D721Med (cell line): ENCODE data around the gene NKX1-2.

Source experiments
- DNase-seq: peaks from one replicate; pipeline ENCODE4 v3.0.0; 2011; ENCODE audit warnings: low spot score; ENCODE audit not compliant: insufficient read length
- FAIRE-seq: peaks from 2 replicates; lab custom pipeline; 2011; peaks lifted over from hg19 to GRCh38; lab: Jason Lieb, UNC
- TF ChIP-seq, protein P1 (sequence below): IDR thresholded peaks from 2 replicates; pipeline ENCODE4 v1.5.1; 2012; ENCODE audit warnings: mild to moderate bottlenecking, control low read depth; ENCODE audit not compliant: insufficient read depth; ENCODE audit errors: missing control alignments

The NKX1-2 gene

DNA sequence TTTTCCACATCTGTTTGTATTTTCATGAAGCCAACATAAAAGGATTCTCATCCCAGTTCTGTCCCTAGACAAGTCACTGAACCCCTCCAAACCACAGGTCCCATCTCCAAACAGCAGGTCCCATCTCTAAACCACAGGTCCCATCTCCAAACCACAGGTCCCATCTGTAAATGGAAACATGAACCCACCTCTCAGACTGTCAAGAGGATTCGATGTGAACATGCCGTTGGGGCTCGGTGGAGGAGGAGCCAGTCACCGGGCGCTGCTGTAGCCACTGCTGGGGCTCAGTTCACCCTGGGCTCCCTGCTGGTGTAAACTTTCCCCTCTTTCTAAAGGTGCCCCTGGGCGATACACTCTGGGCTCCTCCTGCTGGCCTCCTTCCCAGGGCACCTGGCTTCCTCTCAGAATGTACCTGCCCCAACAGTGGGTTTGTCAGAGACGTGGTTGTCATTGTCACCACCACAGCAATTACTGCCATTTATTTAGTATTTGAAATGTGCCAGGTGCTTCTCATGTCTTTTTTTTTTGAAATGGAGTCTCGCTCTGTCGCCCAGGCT is 24.8 kb upstream of the NKX1-2 start:
- FAIRE-seq (no peak), DNase-seq (no peak)
- TF ChIP-seq, protein P1, sequence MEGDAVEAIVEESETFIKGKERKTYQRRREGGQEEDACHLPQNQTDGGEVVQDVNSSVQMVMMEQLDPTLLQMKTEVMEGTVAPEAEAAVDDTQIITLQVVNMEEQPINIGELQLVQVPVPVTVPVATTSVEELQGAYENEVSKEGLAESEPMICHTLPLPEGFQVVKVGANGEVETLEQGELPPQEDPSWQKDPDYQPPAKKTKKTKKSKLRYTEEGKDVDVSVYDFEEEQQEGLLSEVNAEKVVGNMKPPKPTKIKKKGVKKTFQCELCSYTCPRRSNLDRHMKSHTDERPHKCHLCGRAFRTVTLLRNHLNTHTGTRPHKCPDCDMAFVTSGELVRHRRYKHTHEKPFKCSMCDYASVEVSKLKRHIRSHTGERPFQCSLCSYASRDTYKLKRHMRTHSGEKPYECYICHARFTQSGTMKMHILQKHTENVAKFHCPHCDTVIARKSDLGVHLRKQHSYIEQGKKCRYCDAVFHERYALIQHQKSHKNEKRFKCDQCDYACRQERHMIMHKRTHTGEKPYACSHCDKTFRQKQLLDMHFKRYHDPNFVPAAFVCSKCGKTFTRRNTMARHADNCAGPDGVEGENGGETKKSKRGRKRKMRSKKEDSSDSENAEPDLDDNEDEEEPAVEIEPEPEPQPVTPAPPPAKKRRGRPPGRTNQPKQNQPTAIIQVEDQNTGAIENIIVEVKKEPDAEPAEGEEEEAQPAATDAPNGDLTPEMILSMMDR: no peak

DNA sequence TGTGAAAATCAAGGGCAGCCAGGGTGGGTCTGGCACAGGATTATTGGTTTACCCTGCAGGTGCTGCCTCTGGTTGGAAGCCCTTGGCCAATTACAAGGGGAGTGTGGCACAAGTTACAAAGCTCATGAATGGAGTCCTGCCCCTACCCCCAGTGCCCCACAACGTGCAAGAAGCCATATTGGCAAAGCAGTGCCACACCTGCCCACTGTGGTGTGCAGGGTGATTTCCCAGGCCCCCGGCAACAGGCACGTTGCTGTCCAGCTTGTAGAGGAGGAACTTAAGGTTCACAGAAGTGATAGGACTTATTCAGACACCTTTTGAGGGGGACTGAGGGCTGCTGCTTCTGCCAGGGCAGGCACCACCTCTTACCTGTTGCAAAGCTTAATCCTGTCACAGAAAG is 23.2 kb upstream of the NKX1-2 start:
- FAIRE-seq (no peak), DNase-seq (no peak)
- TF ChIP-seq, protein P1: no peak

DNA sequence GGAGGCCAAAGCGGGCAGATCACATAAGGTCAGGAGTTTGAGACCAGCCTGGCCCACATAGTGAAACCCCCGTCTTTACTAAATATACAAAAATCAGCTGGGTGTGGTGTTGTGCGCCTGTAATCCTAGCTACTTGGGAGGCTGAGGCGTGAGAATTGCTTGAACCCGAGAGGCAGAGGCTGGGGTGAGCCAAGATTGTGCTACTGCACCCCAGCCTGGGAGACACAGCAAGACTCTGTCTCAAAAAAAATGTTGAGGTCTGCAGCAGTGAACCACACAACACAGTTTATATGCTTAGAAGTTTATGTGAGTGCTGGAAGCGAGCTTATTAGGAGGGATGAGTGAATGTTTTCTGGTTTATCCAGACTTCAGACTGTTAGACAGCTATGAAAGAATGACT is 22.2 kb upstream of the NKX1-2 start:
- no peak for DNase-seq
- TF ChIP-seq, protein P1: no peak
- FAIRE-seq: no peak

DNA sequence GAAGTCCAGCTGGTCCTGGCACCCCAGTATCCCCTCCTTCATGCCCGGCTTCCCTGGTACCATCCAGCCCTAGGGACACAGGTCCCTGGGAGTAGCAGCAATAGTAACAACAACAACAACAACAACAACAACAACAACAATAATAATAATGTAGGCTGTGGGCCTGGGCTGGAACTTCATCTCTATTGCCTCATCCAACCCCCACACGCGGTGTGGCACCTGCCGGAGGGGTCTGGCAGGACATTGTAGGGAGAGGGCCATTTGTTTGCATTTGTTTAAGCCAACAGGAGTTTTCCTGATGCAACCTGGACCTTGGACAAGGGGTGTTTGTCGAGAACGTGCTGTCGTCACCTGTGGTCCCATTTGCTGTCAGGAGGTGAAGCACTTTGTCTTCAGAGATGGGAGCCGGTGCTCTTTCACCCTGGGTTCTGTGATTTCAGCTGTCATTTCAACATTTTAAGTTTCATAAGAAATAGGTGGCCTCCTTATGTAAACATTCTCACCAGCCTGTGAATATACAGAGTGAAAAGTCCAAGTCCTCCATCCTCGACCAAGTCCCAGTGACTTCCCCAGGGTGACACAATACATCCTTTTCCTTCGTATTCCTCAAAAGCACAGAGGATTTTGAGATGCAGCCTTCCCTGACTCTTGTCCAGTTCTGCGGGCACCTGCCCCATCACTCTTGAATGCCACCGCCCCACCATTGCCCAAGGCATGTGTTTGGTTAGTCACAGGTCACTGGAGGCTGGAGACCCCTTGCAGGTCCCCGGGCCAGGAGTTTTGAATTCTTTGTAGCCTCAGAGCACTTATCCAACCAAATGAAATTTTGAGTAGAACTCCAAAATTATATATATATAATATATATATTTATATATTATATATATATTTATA is 21.0 kb upstream of the NKX1-2 start:
- TF ChIP-seq, protein P1: no peak
- no peak for FAIRE-seq
- no peak for DNase-seq

DNA sequence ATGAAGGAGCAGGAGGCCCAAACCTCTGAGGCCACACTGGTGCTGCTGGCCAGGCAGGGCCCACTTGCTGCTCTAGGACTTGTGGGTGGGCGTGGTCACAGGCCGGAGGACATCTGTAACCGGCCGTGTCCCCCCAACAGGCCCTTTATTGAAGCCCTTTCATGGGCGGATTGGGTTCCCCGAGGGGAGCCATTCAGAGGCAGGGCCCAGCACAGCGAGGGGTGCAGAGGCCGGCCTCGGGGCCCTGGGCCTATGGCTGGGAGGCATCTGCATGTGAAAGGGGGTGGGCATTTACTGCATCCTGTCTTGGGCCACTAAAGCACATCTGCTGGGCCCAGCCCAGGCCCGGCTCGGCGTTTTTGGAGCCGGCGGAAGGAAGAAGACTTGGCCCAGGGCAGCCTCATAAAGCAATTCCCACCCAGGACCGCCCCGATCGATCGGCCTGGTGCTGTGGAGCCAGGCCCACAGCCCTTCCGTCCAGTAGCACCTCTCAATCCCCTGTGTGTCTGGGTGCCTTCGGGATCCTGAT is 20.2 kb upstream of the NKX1-2 start:
- FAIRE-seq (no peak), DNase-seq (no peak)
- TF ChIP-seq, protein P1: no peak

DNA sequence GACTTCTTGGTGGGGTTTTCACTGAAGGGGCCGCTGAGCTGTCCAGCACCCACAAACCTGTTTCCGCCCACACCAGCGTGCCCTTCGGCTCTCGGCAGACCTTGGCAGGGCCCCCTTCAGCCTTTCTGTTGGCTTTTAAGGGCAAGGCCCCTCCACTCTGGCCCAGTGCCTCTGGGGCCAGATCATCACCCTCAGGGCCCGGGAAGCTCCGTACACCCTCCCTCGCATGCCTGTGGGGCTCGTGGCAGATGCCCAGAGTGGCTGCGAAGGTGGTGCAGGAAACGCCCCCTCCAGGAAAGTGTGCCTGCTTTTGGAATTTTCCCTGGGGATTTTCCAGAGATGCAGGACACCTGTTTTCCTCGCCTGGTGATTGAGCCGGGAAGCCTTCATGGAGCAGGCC is 18.8 kb upstream of the NKX1-2 start:
- FAIRE-seq (no peak), DNase-seq (no peak)
- TF ChIP-seq, protein P1: no peak

DNA sequence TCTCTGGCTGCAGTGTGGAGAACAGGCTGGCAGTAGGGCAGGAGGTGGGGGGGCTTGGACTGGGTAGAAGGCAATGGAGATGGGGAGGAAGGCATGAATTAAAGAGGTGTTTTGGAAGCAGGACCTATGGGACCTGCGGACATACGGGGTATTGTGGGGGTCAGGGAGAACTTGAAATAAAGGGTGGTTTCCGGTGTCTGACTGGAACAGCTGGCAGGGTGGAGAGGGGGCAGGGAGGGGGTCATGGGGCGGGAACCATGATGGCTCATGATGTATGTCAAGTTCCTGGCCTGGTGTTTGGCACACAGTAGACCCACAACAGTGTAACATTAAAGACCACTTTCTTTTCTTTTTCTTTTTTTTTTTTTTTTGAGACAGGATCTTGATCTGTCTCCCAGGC is 17.3 kb upstream of the NKX1-2 start:
- DNase-seq (no peak), FAIRE-seq (no peak)
- TF ChIP-seq, protein P1: no peak
